H1 (cell line): ENCODE measurements around the gene WDR49.

Experiments used
- BCL11A ChIP-seq, 2 experiments: IDR thresholded peaks; one replicate each; pipeline ENCODE4 v1.6.1; 2011; ENCODE audit warnings: low read depth in 2 of 2, low read length in 2 of 2, mild to moderate bottlenecking in 2 of 2
- CTCF ChIP-seq, 3 experiments: IDR thresholded peaks; 1 replicate in 2 of 3; 2 replicates in 1 of 3; pipeline versions ENCODE4 v1.5.1 to v1.6.1; 2011; ENCODE audit warnings: low read length in 3 of 3, mild to moderate bottlenecking in 3 of 3, inconsistent platforms in 2 of 3, low read depth in 1 of 3, moderate library complexity in 1 of 3; ENCODE audit not compliant: insufficient read depth in 1 of 3; ENCODE audit errors: control extremely low read depth in 1 of 3
- EP300 ChIP-seq, 2 experiments: IDR thresholded peaks; 1 replicate in 1 of 2; 2 replicates in 1 of 2; pipeline ENCODE4 v1.6.1; 2011 to 2012; ENCODE audit warnings: low read depth in 2 of 2, low read length in 2 of 2, mild to moderate bottlenecking in 2 of 2, borderline replicate concordance in 1 of 2, inconsistent platforms in 1 of 2, moderate library complexity in 1 of 2

- TF ChIP-seq CTCF (IDR thresholded peaks at IDR 0.05; ENCODE audit: control extremely low read depth in 1 of 3, insufficient read depth in 1 of 3, low read depth in 1 of 3, low read length in 3 of 3) = no peak
- no peak for TF ChIP-seq BCL11A (IDR thresholded peaks at IDR 0.05; ENCODE audit: low read depth in 2 of 2, low read length in 2 of 2)
- TF ChIP-seq EP300 (IDR thresholded peaks at IDR 0.05; ENCODE audit: borderline replicate concordance in 1 of 2, low read depth in 2 of 2, low read length in 2 of 2) = no peak
Measured at GRCh38 chr3:167700046-167700445, 46.3 kb upstream of the WDR49 start.
